Testis (tissue), 3 donors: ENCODE results near the gene ADAM10. TPM values are rescaled to one million over a fixed set of nuclear protein-coding genes. Genes with fewer than 3 reads are reported as not detected.
"Not testable (repeated sequence)": the region's sequence is repeated elsewhere in the genome, so short reads cannot be mapped to it uniquely, and the experiment has no call there.

Source experiments
- DNase-seq: peaks from one replicate; pipeline ENCODE4 v3.0.0-alpha.2; 2019
- H3K27ac ChIP-seq, 2 donors: fragments of 200-600 bp; sonication (generic); one replicate each; pipeline ENCODE4 v1.5.1; 2019
- H3K27me3 ChIP-seq: fragments of 200-600 bp; sonication (generic); one replicate; pipeline ENCODE4 v1.5.1; 2019
- H3K36me3 ChIP-seq: fragments of 200-600 bp; sonication (generic); one replicate; pipeline ENCODE4 v1.5.1; 2017; ENCODE audit warnings: low read depth; ENCODE audit errors: missing control alignments
- H3K4me1 ChIP-seq: fragments of 200-600 bp; sonication (generic); one replicate; pipeline ENCODE4 v1.5.1; 2019
- H3K4me3 ChIP-seq, 2 donors: fragments of 200-600 bp; sonication (generic); one replicate each; pipeline ENCODE4 v1.5.1; 2017 to 2019
- H3K9me3 ChIP-seq: fragments of 200-600 bp; sonication (generic); one replicate; pipeline ENCODE4 v1.5.1; 2017
- POLR2A ChIP-seq: fragments of 450-650 bp; IDR thresholded peaks from one replicate; pipeline ENCODE4 v1.6.1; 2017; ENCODE audit warnings: antibody characterized with exemption, mild to moderate bottlenecking, moderate library complexity
- WGBS, 2 donors: methylation state at CpG; one replicate each; pipeline ENCODE4 v1.1.5; 2018; 5-methylcytosine and 5-hydroxymethylcytosine counted together
- intact Hi-C: fragments of 100-400 bp; cut with DNase I; formaldehyde crosslinking; loops from one replicate; pipeline ENCODE4 v1.15.1; 2023; ENCODE audit warnings: low total_unique reads
- polyA plus RNA-seq: library from polyadenylated mRNA; stranded (reverse); fragments of 350-450 nt; fragmentation: Illumina TruSeq; extraction: RNeasy Lipid Tissue Mini Kit (QIAGEN cat#74804); gene quantifications from one replicate; pipeline ENCODE4 v1.2.3, GENCODE V29; 2014; ENCODE audit warnings: low read depth, low replicate concordance; ENCODE audit not compliant: insufficient read depth
- total RNA-seq, 2 donors: library from RNA; depleted of rRNA; stranded (reverse); fragments of >200 nt; gene quantifications; one replicate each; pipeline ENCODE4 v1.2.3, GENCODE V29; 2016
- TF ChIP-seq, protein P1 (sequence below), 3 experiments: fragments of 450-650 bp in 2 of 3; fragments of 200-600 bp in 1 of 3; sonication (generic) in 1 of 3; IDR thresholded peaks; one replicate each; pipeline ENCODE4 v1.5.1; 2016 to 2019; ENCODE audit warnings: antibody characterized with exemption in 3 of 3, mild to moderate bottlenecking in 2 of 3, moderate library complexity in 1 of 3

Gene ADAM10
- total and polyA plus RNA-seq, 3 donors from 2014 or later: 46.2 to 65.5 (median 58.7) TPM

DNA sequence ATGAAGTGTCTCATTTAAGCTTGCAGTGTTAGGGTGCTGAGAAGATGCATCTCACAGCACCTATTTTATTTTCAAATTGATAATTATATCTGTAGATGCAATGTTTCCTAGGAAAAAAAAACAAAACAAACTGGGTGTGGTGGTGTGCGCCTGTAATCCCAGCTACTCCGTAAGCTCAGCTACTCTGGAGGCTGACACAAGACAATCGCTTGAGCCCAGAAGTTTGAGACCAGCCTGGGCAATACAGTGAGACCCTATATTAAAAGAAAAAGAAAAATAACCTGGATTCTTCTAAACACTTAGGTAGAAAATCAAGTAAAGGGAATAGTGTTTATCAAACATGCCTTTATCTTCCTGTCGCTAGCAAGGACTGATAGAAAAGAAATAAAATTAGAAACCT is 23.5 kb upstream of the ADAM10 start:
- H3K36me3 ChIP-seq: no peaks in the 10 kb centered on the region
- H3K27me3 ChIP-seq: no peaks in the 10 kb centered on the region
- H3K4me1 ChIP-seq: peaks cover 19% of the 10 kb centered on the region
- H3K4me3 ChIP-seq: no peak overlapping the region
- WGBS, 2 donors: 62 to 66% methylated on average over 4 of the region's 4 CpGs
- no peak overlapping the region for H3K27ac ChIP-seq
- H3K9me3 ChIP-seq: no peaks in the 10 kb centered on the region
- intact Hi-C loops: no loop called here
- no peak for DNase-seq
- no peak for TF ChIP-seq POLR2A
- TF ChIP-seq, protein P1, sequence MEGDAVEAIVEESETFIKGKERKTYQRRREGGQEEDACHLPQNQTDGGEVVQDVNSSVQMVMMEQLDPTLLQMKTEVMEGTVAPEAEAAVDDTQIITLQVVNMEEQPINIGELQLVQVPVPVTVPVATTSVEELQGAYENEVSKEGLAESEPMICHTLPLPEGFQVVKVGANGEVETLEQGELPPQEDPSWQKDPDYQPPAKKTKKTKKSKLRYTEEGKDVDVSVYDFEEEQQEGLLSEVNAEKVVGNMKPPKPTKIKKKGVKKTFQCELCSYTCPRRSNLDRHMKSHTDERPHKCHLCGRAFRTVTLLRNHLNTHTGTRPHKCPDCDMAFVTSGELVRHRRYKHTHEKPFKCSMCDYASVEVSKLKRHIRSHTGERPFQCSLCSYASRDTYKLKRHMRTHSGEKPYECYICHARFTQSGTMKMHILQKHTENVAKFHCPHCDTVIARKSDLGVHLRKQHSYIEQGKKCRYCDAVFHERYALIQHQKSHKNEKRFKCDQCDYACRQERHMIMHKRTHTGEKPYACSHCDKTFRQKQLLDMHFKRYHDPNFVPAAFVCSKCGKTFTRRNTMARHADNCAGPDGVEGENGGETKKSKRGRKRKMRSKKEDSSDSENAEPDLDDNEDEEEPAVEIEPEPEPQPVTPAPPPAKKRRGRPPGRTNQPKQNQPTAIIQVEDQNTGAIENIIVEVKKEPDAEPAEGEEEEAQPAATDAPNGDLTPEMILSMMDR (IDR thresholded peaks at IDR 0.05): no peak

DNA sequence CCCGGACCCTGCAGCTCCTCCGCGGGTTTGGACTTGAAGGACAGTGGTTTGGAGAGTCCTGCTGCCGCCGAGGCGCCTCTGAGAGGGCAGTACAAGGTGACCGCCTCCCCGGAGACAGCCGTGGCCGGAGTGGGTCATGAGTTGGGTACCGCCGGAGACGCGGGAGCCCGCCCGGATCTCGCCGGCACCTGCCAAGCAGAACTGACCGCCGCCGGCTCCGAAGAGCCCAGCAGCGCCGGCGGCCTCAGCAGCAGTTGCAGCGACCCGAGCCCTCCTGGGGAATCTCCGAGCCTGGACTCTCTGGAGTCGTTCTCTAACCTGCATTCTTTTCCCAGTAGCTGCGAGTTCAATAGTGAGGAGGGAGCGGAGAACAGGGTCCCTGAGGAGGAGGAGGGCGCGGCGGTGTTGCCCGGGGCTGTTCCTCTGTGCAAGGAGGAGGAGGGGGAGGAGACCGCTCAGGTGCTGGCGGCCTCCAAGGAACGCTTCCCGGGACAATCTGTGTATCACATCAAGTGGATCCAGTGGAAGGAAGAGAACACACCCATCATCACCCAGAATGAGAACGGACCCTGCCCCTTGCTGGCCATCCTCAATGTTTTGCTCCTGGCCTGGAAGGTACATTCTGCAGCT is 22.2 kb upstream of the ADAM10 start:
- intact Hi-C loops: loop anchor here (1.0 kb wide), 1 partner anchor 22 kb away; the partner anchor contains the start of gene ADAM10
- peak; percentile 74 for DNase-seq
- Histone ChIP-seq H3K27me3 (no peaks in the 10 kb centered on the region), H3K36me3 (no peaks in the 10 kb centered on the region), H3K4me3 (peak overlapping the region; percentile 92 to 93), H3K4me1 (peaks cover 19% of the 10 kb centered on the region), H3K9me3 (no peaks in the 10 kb centered on the region), H3K27ac (peak overlapping the region; percentile 95 to 96)
- WGBS, 2 donors: 0 to 1% methylated on average over 21 to 38 of the region's 40 CpGs
- TF ChIP-seq POLR2A: no peak
- TF ChIP-seq, protein P1 (IDR thresholded peaks at IDR 0.05): no peak

DNA sequence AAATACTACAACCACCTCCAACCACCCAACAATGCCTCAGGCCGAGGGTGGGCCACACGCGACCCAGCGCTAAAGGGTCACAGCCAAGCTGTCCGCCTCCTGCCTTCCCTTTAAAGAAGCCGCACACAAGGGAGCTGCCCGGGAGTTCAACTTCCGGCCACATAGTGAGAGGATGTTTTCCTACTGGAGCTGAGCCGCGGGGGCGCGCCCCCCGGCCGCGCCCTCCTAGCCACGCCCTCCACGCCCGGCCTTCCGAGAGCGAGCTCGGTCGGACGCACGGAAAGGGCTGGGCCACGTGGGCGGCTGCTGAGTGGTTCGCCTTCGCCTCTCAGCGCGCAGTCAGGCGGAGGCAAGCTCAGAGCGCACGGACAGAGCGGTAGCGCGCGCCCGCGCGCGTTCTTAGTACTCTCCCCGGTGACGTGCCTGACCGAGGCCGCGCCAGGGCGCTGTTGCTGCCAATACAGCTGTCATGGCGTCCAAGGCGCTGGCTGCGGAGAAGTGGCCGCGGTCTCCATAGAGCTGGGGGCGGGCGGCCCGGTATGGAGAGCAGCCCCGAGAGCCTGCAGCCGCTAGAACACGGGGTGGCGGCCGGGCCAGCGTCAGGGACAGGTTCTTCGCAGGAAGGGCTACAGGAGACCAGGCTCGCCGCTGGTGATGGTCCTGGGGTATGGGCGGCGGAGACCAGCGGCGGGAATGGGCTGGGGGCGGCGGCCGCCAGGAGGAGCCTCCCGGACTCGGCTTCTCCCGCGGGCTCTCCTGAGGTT is 21.5 kb upstream of the ADAM10 start, which contains the start of gene MINDY2:
Gene MINDY2, plus strand, starts transcription at position 446 of the 764 bp plus-strand sequence. Its CDS starts 94 bp downstream, at position 540.
- intact Hi-C loops: loop anchor here (1.0 kb wide), 1 partner anchor 22 kb away; the partner anchor contains the start of gene ADAM10

DNA sequence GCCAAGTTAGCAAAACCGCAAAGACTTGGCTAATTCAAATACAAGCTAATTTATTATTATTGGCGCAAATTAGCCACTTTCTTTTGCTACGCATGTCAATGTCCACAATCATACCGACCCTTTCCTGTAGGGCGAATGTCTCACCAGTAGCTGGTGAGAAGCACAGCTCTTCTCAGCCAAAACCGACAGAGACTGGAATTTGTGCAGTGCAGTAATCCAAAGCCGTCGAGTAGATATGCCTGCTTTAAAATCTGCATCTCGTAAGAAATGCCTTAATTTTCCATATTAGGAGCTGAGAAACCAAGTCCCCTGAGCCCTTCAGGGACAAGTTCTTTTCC is 21.0 kb upstream of the ADAM10 start:
- Histone ChIP-seq H3K36me3 (no peaks in the 10 kb centered on the region), H3K4me1 (peaks cover 19% of the 10 kb centered on the region), H3K4me3 (peak overlapping the region; percentile 92 to 93), H3K27ac (peak overlapping the region; percentile 95 to 96), H3K27me3 (no peaks in the 10 kb centered on the region), H3K9me3 (no peaks in the 10 kb centered on the region)
- intact Hi-C loops: no loop called here
- 0 to 1% methylated on average over 9 of the region's 9 CpGs for WGBS, 2 donors
- no peak for DNase-seq
- no peak for TF ChIP-seq POLR2A
- TF ChIP-seq, protein P1 (IDR thresholded peaks at IDR 0.05): peak in 1 of 3 experiments; percentile 32

More for the DNA sequence above, 21.5 kb upstream of the ADAM10 start, which contains the start of gene MINDY2:
- no peaks in the 10 kb centered on the region for H3K36me3 ChIP-seq
- H3K4me3 ChIP-seq: peak within 1 kb of the TSS; percentile 92 to 93
- peak; percentile 99 for DNase-seq
- peak; percentile 44 for TF ChIP-seq POLR2A
- TF ChIP-seq, protein P1 (IDR thresholded peaks at IDR 0.05): peak; percentile 24 to 41 (median 36)
- 0 to 1% methylated on average over 5 to 65 of the region's 75 CpGs for WGBS, 2 donors
- peak within 1 kb of the TSS; percentile 95 to 96 for H3K27ac ChIP-seq
- H3K27me3 ChIP-seq: no peaks in the 10 kb centered on the region
- H3K4me1 ChIP-seq: peaks cover 19% of the 10 kb centered on the region
- H3K9me3 ChIP-seq: no peaks in the 10 kb centered on the region

DNA sequence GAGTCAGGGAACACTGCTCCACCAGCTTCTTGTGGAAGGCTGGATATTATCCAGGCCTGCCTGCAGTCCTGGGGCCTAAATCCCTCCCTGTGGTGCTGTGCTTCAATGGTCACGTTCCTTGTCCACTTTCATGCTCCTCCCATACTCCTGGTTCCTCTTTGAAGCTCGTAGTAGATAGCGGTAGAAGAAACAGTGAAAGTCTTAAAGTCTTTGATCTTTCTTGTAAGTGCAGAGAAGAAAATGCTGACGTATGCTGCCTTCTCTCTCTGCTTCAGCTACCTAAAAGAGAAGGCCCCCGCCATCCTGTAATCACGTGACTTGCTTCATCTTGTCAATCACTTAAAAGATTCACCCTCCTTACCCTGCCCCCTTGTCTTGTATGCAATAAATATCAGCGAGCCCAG is 19.1 kb upstream of the ADAM10 start:
- intact Hi-C loops, H3K9me3 ChIP-seq, H3K36me3 ChIP-seq, H3K27ac ChIP-seq, H3K27me3 ChIP-seq: not testable (repeated sequence)
- peak; percentile 44 for DNase-seq
- H3K4me1 ChIP-seq: peaks cover 17% of the 10 kb centered on the region
- 70 to 80% methylated on average over 7 of the region's 7 CpGs for whole genome bisulfite sequencing, 2 donors
- H3K4me3 ChIP-seq: peak overlapping the region; percentile 4 to 17
